GM12875 (cell line): Measurements from ENCODE around the gene TRIO.

Source experiments
- H3K4me3 ChIP-seq: one replicate; pipeline ENCODE4 v1.5.1; 2011; ENCODE audit warnings: low read depth, low read length, control low read depth
- TF ChIP-seq, protein P1 (sequence below): IDR thresholded peaks from 2 replicates; pipeline ENCODE4 v1.5.1; 2011; ENCODE audit warnings: low read depth, mild to moderate bottlenecking, control low read depth, inconsistent platforms, low read length, moderate library complexity, borderline replicate concordance; ENCODE audit not compliant: insufficient read depth

TRIO gene

GRCh38 chr5:14503017-14503680, 360.0 kb downstream of the TRIO start:
- TF ChIP-seq, protein P1, sequence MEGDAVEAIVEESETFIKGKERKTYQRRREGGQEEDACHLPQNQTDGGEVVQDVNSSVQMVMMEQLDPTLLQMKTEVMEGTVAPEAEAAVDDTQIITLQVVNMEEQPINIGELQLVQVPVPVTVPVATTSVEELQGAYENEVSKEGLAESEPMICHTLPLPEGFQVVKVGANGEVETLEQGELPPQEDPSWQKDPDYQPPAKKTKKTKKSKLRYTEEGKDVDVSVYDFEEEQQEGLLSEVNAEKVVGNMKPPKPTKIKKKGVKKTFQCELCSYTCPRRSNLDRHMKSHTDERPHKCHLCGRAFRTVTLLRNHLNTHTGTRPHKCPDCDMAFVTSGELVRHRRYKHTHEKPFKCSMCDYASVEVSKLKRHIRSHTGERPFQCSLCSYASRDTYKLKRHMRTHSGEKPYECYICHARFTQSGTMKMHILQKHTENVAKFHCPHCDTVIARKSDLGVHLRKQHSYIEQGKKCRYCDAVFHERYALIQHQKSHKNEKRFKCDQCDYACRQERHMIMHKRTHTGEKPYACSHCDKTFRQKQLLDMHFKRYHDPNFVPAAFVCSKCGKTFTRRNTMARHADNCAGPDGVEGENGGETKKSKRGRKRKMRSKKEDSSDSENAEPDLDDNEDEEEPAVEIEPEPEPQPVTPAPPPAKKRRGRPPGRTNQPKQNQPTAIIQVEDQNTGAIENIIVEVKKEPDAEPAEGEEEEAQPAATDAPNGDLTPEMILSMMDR, result no peak

DNA sequence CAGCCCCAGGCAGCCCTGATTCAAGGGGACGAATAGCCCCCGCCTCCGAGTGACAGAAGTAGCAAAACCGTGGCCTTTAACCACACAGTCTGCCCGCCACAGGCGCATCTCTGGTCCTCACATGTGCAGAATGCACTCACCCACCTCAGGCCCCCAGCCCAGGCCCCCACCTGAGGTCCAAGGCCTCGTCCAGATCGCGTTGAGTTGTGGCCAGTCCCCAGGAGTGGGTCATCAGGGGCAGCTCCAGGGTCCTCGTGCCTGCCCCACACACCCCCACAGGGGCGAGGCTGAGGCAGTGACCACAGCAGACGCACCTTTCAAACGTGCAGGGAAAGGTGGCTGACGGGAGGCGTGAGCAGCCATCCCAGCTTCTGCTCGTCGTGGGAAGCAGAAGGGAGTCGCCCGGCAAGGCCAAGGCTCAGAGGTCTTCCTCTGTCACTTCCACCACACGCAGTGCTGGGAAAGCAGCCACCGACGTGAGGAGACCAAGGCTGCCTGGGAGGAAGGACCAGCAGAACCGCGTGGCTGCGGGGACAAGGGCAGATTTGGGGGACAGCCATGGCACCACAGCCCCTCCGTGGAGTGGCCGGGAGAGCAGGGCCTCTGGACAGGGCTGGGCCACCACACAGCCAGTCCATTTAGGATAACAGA, 360.7 kb downstream of the TRIO start:
- TF ChIP-seq, protein P1, result no peak
- no peak overlapping the region for H3K4me3 ChIP-seq

More at GRCh38 chr5:14503017-14503680, 360.0 kb downstream of the TRIO start:
- H3K4me3 ChIP-seq, result no peak overlapping the region

DNA sequence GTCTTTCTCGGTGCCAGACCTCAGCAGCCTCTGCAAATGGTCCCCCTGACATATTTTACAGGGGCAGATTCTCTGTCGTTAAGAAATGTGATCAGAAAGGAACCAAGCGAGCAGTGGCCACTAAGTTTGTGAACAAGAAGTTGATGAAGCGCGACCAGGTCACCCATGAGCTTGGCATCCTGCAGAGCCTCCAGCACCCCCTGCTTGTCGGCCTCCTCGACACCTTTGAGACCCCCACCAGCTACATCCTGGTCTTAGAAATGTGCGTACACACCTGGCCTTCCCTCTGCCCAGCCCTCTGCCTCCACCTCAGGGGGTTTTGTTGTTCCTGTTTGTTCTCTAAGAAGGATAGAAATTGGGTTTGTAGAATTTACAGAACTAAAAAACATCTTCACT, 361.2 kb downstream of the TRIO start:
- no peak overlapping the region for H3K4me3 ChIP-seq
- TF ChIP-seq, protein P1, result no peak

- no peak overlapping the region for H3K4me3 ChIP-seq
- TF ChIP-seq, protein P1, result no peak
These were observed 361.7 kb downstream of the TRIO start for GRCh38 chr5:14504816-14505215.

DNA sequence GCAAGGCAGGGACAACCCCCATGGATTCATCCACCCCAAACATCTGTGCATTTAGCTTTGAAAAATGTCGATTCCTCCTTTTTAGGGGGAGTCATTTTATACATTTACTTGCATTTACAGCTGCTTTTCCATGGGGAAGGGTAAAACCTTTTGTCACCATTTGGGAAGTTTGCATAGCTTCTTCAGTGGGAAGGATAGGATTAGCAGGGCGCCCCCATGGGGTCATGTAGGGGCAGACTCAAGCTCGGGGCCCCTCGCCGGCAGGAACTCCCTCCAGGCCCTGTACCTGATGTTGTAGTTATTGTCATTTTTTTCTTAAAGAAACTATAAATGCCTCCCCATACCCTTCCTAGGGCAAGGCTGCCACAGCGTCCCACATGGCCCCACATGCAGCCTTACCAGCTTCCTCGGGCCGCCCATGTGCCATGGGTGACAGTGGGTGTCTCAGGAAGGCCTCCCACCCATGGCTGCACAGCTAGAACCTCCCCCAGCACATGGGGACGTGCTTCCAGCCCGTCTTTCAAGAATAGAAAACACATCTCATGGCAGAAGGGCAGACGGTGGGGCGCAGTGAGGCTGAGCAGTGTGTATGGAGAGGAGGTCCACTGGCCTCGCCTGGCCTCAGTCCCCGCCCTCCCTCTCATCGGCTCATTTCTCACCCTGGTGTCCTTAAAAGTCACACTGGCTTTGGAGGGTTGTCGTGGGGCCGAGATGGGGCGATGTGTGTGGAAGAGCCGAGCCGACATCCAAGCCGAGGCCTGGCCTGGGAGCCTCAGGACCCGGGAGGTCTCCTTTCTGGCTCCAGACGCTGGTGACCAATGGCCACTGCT, 362.4 kb downstream of the TRIO start:
- TF ChIP-seq, protein P1, result no peak
- H3K4me3 ChIP-seq, result no peak overlapping the region

DNA sequence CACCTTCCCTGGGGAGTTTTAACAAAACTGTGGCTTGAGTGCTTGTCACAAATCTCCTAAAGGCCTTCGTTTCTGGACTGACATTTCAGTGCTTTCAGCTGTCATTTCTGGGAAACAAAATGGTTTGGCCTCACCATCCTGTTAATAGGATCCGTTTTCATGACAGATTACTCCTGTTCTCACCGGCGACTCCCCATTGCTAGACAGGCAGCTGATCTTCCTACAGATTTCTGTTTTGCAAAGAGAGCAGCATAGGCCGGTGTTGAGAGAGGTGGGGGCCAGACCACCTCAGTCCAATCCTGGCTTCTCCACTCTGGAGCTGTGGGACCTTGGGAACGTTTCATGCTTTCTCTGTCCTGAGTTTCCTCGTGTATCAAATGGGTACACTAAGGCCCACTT, 363.0 kb downstream of the TRIO start:
- no peak overlapping the region for H3K4me3 ChIP-seq
- TF ChIP-seq, protein P1, result no peak
